Esophagus squamous epithelium (tissue), 5 donors: ENCODE results near the gene DEFB131B. TPM values are rescaled to one million over a fixed set of nuclear protein-coding genes. Genes with fewer than 3 reads are reported as not detected.
A peak's percentile ranks its signal among the peaks of the same experiment; 100 is the strongest.

Experiments used
- DNase-seq: peaks from one replicate; lab custom pipeline; 2025; lab: John Stamatoyannopoulos, UW
- H3K27ac ChIP-seq, 4 donors: fragments of 200-600 bp; sonication (generic); one replicate each; pipeline ENCODE4 v1.5.1; 2016 to 2019; ENCODE audit warnings: mild to moderate bottlenecking in 1 of 4
- H3K27me3 ChIP-seq, 4 donors: fragments of 200-600 bp; sonication (generic); 1 replicate in 3 of 4; 2 replicates in 1 of 4; pipeline versions ENCODE4 v1.5.1 to v1.6.0; 2017 to 2021; ENCODE audit warnings: antibody characterized with exemption in 1 of 4
- H3K36me3 ChIP-seq, 3 donors: fragments of 200-600 bp; sonication (generic); one replicate each; pipeline ENCODE4 v1.5.1; 2016 to 2019
- H3K4me1 ChIP-seq, 3 donors: fragments of 200-600 bp; sonication (generic); one replicate each; pipeline ENCODE4 v1.5.1; 2017 to 2019
- H3K4me3 ChIP-seq, 4 donors: fragments of 200-600 bp; sonication (generic); 1 replicate in 3 of 4; 2 replicates in 1 of 4; pipeline ENCODE4 v1.5.1; 2016 to 2019; ENCODE audit warnings: mild to moderate bottlenecking in 2 of 4, moderate library complexity in 1 of 4
- H3K9me3 ChIP-seq, 3 donors: fragments of 200-600 bp; sonication (generic); one replicate each; pipeline ENCODE4 v1.5.1; 2016 to 2019
- CTCF ChIP-seq, 6 experiments: fragments of 450-650 bp in 4 of 6; fragments of 200-600 bp in 2 of 6; sonication (generic) in 2 of 6; IDR thresholded peaks; one replicate each; pipeline ENCODE4 v1.5.1; 2016 to 2019; ENCODE audit warnings: antibody characterized with exemption in 6 of 6, mild to moderate bottlenecking in 4 of 6, moderate library complexity in 4 of 6
- POLR2A ChIP-seq, 4 donors: fragments of 450-650 bp; IDR thresholded peaks; one replicate each; pipeline ENCODE4 v1.6.1; 2017; ENCODE audit warnings: antibody characterized with exemption in 4 of 4, mild to moderate bottlenecking in 4 of 4, moderate library complexity in 3 of 4
- WGBS, 2 donors: methylation state at CpG; one replicate each; pipeline ENCODE4 v1.1.5; 2018; 5-methylcytosine and 5-hydroxymethylcytosine counted together
- intact Hi-C: fragments of 100-400 bp; cut with DNase I; formaldehyde crosslinking; loops from one replicate; pipeline ENCODE4 v1.15.0; 2022
- total RNA-seq, 4 donors: library from RNA; depleted of rRNA; stranded (reverse); fragments of >200 nt; gene quantifications; one replicate each; pipeline ENCODE4 v1.1.0, GENCODE V29; 2016
- donor health status: DM: yes; HTN: yes; CAD: no.

The DEFB131B gene
- total RNA-seq, 4 donors from 2014 or later, result not detected

DNA sequence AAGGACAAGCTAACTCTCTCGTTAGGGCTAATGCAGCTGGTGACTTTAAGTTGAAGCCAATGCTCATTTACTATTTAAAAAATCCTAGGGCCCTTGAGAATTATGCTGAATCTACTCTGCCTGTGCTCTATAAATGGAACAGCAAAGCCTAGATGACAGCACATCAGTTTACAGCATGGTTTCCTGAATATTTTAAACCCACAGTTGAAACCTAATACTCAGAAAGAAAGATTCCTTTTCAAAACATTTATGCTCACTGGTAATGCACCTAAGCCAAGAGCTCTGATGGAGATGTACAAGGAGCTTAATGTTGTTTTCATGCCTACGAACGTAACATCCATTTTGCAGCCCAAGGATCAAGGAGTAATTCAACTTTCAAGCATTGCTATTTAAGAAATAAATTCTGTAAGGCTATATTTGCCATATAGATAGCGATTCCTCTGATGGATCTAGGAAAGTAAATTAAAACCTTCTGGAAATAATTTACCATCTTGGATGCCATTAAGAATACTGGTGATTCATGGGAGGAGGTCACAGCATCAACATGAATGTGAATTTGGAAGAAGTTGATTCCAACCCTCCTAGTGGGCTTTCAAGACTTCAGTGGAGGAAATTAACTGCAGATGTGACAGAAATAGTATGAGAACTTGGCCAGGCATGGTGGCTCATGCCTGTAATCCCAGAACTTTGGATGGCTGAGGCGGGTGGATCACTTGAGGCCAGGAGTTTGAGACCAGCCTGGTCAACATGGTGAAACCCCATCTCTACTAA is 35.7 kb downstream of the DEFB131B start:
- Histone ChIP-seq H3K36me3 (peaks cover 0 to 81% (median 15%) of the 10 kb centered on the region in 3 donors), H3K4me1 (peaks cover 0 to 10% (median 0%) of the 10 kb centered on the region in 3 donors), H3K9me3 (no peaks in the 10 kb centered on the region), H3K4me3 (no peak overlapping the region), H3K27ac (no peak overlapping the region), H3K27me3 (no peaks in the 10 kb centered on the region)
- intact Hi-C loops, result no loop called here
- no peak for DNase-seq
- TF ChIP-seq POLR2A (IDR thresholded peaks at IDR 0.05), result no peak
- TF ChIP-seq CTCF (IDR thresholded peaks at IDR 0.05), result no peak
- WGBS, 2 donors, result 78 to 88% methylated on average over 5 of the region's 5 CpGs

DNA sequence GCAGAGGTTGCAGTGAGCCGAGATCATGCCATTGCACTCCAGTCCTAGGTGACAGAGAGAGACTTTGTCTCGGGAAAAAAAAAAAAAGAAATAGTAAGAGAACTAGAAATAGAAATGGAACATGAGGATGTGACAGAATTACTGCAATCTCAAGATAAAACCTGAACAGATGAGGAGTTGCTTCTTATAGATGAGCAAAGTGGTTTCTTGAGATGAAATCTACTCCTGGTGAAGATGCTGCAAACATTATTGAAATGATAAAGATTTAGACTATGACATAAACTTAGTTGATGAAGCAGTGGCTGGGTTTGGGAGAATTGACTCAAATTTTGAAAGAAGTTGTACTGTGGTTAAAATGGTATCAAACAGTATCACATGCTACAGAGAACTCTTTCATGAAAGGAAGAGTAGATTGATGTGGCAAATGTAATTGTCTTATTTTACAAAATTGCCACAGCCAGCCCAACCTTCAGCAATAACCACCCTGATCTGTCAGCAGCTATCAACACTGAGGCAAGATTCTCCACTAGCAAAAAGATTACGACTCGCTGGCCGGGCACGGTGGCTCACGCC is 36.5 kb downstream of the DEFB131B start:
- Histone ChIP-seq H3K4me1 (peaks cover 0 to 10% (median 0%) of the 10 kb centered on the region in 3 donors), H3K27ac (no peak overlapping the region), H3K9me3 (no peaks in the 10 kb centered on the region), H3K36me3 (peaks cover 0 to 82% (median 15%) of the 10 kb centered on the region in 3 donors), H3K27me3 (no peaks in the 10 kb centered on the region), H3K4me3 (no peak overlapping the region)
- TF ChIP-seq POLR2A (IDR thresholded peaks at IDR 0.05) (no peak), CTCF (IDR thresholded peaks at IDR 0.05) (no peak)
- DNase-seq, result no peak
- WGBS, 2 donors, result 89 to 97% methylated on average over 6 to 7 of the region's 7 CpGs
- intact Hi-C loops, result no loop called here

DNA sequence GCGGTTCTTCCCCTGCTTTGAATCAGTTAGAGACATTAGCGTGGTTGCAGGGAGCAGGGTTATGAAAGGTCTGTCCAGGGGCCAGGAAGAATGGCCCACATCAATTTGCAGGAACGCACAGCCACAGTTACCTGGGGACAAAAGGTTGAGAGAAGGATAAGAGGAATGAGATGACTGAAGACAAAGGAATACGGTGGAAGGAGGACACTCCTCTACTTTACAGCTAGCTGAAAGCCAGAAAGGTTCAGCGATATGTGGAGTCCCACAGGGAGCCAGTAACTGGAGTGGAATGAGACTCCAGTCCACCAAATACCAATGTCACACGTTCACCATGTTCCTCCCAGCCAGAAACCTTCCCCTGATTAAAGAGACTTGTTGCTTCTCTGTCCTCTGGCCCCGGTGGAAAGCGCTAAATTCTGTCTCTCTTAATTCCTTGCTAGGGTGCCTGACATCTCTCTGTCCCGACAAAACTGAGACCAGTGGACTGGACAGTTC is 39.4 kb downstream of the DEFB131B start:
- Histone ChIP-seq H3K36me3 (peaks cover 0 to 72% (median 15%) of the 10 kb centered on the region in 3 donors), H3K27me3 (no peaks in the 10 kb centered on the region), H3K27ac (no peak overlapping the region), H3K9me3 (no peaks in the 10 kb centered on the region), H3K4me1 (no peaks in the 10 kb centered on the region), H3K4me3 (no peak overlapping the region)
- WGBS, 2 donors, result 89 to 94% methylated on average over 8 to 9 of the region's 9 CpGs
- intact Hi-C loops, result no loop called here
- TF ChIP-seq POLR2A (IDR thresholded peaks at IDR 0.05) (no peak), CTCF (IDR thresholded peaks at IDR 0.05) (no peak)
- DNase-seq, result no peak

- H3K9me3 ChIP-seq, result no peaks in the 10 kb centered on the region
- H3K4me3 ChIP-seq, result peak within 1 kb of the TSS; percentile 75 to 94 (median 82)
- DNase-seq, result no peak
- no peak for TF ChIP-seq CTCF (IDR thresholded peaks at IDR 0.05)
- no peak for TF ChIP-seq POLR2A (IDR thresholded peaks at IDR 0.05)
- peaks cover 10 to 42% (median 25%) of the 10 kb centered on the region in 3 donors for H3K4me1 ChIP-seq
- H3K36me3 ChIP-seq, result peaks cover 0 to 3% (median 0%) of the 10 kb centered on the region in 3 donors
- 0 to 1% methylated on average over 40 of the region's 40 CpGs for WGBS, 2 donors
- H3K27ac ChIP-seq, result peak within 1 kb of the TSS; percentile 92 to 96 (median 93)
- intact Hi-C loops, result no loop called here
- no peaks in the 10 kb centered on the region for H3K27me3 ChIP-seq
Observed at GRCh38 chr11:71927820-71928736, 49.8 kb downstream of the DEFB131B start, which contains the start of gene XNDC1N. Gene XNDC1N (minus strand): TSS chr11:71928594. CDS start chr11:71923353, 5,241 bp downstream.
